HPDE6-E6E7 (cell line): ENCODE data around the gene TMEM263.
"Not testable (repeated sequence)": the region's sequence is repeated elsewhere in the genome, so short reads cannot be mapped to it uniquely, and the experiment has no call there.

Experiments used
- DNase-seq: peaks from one replicate; pipeline ENCODE4 v3.0.0; 2011; ENCODE audit warnings: missing footprints; ENCODE audit errors: extremely low spot score

Gene TMEM263

DNA sequence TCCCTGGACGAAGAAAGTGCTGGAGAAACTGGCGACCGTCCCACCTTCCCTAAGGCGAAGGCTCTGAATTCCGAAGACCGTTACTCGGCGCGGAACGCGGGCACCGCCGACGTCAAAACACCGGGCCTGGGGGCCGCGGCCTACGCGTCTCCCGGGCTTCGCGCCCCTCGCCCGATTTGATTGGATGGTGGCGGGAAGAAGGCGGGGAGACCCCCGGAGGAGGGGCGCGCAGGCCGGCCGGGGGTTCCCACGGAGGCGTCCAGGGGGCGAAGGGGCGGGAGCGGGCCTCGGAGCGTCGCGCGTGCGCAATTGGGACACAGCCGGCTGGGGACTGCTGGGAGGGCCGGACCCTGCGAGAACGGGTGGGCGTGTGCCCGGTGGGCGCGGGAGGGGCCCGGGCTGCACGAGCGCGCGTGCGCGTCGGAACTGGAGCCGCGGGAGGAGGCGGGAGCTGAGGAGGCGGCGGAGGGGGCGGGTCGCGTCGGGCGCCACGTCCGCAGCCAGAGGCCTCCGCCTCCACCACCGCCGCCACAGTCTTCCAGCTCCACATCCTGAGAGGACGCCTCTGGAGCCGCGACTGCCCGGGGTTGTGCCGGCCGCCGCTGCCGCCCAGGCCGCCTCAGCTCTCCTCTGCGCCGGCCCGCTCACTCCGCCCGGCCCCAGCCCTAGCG is at the start of gene TMEM263:
TSS of gene TMEM263 (plus strand) at position 531 of the 671 bp plus-strand sequence. CDS start 11,210 bp downstream, outside the sequence.
- DNase-seq: peak; percentile 73

- no peak for DNase-seq
Measured at GRCh38 chr12:106906715-106907114, 49.0 kb upstream of the TMEM263 start.

DNA sequence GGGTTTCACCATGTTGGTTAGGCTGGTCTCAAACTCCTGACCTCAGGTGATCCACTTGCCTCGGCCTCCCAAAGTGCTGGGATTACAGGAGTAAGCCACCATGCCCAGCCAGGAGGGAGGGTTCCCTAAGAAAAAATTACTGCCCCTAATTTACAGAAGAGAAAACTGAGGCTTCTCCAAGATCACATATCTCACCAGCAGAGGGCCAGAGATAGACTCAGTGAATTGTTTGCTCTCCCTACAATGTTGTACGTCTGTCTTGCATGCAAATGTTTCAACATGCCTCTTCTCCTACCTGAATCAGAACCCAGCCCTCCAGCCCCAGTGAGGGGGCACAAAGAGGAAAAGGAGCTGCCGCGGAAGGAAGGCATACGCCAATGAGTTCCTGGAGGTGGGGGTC is 48.3 kb upstream of the TMEM263 start:
- DNase-seq: no peak

- DNase-seq: no peak
Measured at GRCh38 chr12:106907846-106908245, 47.9 kb upstream of the TMEM263 start.

GRCh38 chr12:106908561-106908960 is 47.1 kb upstream of the TMEM263 start:
- no peak for DNase-seq

DNA sequence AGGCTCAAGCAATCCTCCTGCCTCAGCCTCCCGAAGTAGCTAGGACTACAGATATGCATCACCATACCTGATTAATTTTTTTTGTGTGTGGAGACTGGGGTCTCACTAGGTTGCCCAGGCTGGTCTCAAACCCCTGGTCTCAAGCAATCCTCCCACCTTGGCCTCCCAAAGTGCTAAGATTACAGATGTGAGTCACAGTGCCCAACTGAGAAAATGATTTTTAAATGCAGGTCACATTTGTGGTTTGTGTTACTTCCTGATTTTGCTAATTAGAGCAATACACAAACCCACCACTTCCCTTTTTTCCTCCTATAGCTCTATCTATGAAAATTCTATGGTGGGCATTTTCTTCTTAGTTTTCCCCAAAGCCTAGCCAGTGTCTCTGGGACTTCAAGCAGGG is 45.5 kb upstream of the TMEM263 start:
- DNase-seq: no peak

- DNase-seq: no peak
Measured at GRCh38 chr12:106911581-106911980, 44.1 kb upstream of the TMEM263 start.

- DNase-seq: no peak
Measured at GRCh38 chr12:106913456-106913855, 42.3 kb upstream of the TMEM263 start.

DNA sequence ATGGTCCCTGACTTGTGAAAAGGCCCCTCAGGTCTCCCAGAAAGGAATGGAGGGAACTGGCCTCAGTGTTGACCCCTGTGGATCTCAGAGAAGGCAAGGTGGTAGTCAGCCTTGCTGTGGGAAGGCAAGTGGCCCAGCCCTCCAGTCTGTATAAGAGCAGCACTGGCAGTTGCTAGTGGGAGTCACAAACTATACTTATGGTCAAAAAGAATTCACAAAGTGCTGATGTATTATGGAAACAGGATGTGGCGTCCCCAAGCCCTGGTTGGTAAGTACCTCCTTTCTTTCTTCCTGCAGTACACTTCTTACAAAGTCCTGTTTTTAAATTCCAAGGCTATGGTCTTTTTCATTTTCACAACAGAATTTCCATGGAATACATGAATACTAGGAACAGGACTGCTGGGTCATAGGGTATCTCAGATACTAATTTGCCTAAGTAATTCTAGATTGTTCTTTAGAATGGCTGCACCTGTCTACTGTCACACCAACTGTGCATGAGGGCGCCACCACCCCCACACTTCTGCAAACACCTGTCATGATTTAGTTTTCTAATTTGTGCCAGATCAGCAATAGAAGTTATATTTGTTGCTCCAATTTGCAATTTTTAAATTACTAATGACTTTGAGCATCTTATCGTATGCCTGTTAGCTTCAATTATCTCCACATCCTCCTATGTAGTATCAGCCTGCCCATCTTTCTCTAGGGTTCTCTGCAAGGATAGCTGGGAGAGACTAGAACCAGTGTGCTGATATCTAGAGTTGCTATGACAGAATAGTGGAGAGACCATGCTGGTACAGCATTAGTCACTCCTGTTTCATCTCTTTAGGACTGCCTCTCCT is 40.7 kb upstream of the TMEM263 start:
- no peak for DNase-seq

DNA sequence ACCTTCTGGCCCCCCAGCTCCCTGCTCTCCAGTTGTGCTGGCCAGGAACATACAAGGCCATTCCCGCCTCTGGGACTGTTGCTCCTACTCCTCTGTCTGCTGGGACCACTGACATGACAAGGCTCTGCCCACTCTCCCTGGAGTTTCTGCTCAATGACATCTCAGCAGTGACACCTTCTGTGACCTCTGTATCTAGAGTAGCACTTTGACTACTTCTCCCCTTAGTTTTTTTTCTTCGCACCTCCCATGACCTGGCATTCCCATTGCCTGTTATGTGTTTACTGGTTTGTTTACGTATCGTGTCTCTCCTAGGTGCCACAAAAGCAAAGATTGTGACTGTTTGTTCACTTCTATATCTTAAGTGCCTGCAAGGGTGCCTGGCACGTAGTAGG is 40.1 kb upstream of the TMEM263 start:
- DNase-seq: no peak

- DNase-seq: no peak
Measured at GRCh38 chr12:106917503-106917902, 38.2 kb upstream of the TMEM263 start.

DNA sequence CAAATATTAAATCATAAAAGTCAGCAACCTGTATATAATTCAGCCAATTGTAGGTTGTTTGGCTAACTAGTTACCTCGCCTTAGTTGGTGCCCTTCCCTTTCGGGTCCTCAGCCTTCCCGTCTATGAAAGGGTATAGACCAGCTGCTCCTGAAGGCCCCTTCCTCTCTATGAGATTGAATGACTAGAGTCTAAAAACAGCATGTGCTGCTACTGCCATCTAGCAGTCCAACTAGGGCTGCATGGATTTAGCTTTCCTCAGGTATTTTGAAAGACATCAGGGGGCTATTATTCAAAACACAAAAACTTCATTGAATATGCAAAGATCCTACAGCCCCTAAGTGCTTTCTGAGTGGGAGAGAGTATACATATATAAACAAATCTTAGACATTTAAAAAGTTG is 37.0 kb upstream of the TMEM263 start:
- DNase-seq: peak; percentile 21

- no peak for DNase-seq
Measured at GRCh38 chr12:106919910-106920544, 35.7 kb upstream of the TMEM263 start.

- DNase-seq: not testable (repeated sequence)
Measured at GRCh38 chr12:106921976-106922375, 33.7 kb upstream of the TMEM263 start.

DNA sequence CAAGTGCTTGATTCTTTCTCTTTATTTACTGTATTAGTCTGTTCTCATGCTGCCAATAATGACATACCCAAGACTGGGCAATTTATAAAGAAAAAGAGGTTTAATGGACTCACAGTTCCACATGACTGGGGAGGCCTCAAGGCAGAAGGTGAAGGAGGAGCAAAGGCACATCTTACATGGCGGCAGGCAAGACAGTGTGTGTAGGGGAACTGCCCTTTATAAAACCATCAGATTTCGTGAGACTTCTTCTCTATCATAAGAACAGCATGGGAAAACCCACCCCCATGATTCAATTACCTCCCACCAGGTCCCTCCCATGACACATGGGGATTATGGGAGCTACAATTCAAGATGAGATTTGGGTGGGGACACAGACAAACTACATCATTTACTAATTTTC is 32.1 kb upstream of the TMEM263 start:
- not testable (repeated sequence) for DNase-seq

DNA sequence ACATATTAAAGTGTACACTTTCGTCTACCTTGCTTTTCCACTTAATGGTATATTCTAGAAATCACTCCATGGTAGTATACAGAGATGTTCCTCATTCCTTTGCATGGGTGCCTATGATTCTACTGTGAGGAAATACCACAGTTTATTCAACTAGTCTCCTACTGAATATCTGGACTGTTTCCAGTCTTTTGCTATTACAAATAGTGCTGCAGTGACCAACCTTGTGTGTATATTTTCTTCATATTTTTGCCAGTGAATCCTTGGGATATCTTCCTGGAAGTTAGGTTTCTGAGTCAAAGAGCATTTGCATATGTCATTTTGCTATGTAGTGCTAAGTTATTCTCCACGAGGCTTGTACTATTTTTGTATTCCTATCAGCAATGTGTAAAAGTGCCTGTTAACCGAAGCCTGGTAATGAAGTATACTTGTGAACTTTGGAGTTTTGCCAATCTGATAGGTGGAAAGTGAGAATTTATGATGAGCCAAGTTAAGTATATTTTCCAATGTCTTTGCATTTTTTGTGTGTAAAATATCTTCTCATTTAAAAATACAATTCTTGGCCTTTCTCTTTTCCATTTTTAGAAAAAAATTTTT is 31.3 kb upstream of the TMEM263 start:
- no peak for DNase-seq

DNA sequence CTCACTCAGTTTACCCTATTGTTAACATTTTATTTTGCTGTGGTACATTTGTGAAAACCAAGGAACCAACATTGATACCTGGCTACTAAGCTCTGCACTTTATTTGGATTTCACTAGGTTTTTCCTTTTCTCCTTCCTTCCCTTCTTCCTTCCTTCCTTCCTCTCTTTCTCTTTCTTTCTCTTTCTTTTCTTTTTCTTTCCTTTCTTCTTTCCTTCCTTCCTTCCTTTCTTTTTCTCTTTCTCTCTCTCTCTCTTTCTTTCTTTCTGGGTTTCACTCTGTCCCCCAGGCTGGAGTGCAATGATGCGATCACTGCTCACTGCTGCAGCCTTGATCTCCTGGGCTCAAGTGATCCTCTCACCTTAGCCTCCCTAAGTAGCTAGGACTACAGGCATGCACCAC is 29.1 kb upstream of the TMEM263 start:
- DNase-seq: no peak

GRCh38 chr12:106934277-106934676 is 21.4 kb upstream of the TMEM263 start:
- no peak for DNase-seq

- no peak for DNase-seq
Measured at GRCh38 chr12:106941481-106942156, 14.1 kb upstream of the TMEM263 start.

DNA sequence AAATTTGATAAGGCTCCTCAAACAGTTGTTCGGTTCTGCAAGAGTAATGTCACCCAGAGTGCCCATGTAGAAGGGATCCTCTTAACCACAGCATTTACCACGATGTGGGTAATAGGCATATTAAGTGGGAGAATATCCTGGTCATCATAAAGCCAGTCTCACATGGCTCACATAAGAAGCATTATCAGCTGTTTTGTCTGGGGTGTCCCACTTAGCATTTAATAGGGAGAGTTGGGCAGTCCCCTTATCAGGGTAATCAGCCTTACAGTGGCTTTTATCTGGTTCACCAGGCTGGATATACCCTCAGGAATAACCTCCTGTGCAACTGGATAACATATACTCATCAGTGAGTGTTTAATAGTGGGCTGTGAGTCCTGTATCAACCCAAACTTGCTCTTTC is 12.9 kb upstream of the TMEM263 start:
- no peak for DNase-seq

GRCh38 chr12:106945261-106945851 is 10.4 kb upstream of the TMEM263 start:
- no peak for DNase-seq
